Liver (tissue), 9 donors: ENCODE measurements around the gene MAOB. TPM values are rescaled to one million over a fixed set of nuclear protein-coding genes. Genes with fewer than 3 reads are reported as not detected.

Experiments
- DNase-seq: peaks from one replicate; pipeline ENCODE4 v3.0.0-alpha.2; 2017; ENCODE audit warnings: low spot score
- H3K27ac ChIP-seq, 2 donors: one replicate each; pipeline ENCODE4 v1.7.0; 2013; ENCODE audit warnings: inconsistent platforms in 2 of 2, low read length in 2 of 2, control low read depth in 1 of 2, low read depth in 1 of 2, mild to moderate bottlenecking in 1 of 2
- H3K27me3 ChIP-seq, 4 donors: one replicate each; pipeline versions ENCODE4 v1.6.1 to v1.7.0; 2013; ENCODE audit warnings: low read length in 3 of 4, inconsistent platforms in 1 of 4, mild to moderate bottlenecking in 1 of 4, moderate library complexity in 1 of 4; ENCODE audit not compliant: control insufficient read depth in 4 of 4, insufficient read depth in 4 of 4
- H3K36me3 ChIP-seq, 4 donors: one replicate each; pipeline versions ENCODE4 v1.6.1 to v1.7.0; 2013; ENCODE audit warnings: low read length in 3 of 4, mild to moderate bottlenecking in 3 of 4, low read depth in 1 of 4, moderate library complexity in 1 of 4; ENCODE audit not compliant: control insufficient read depth in 4 of 4, insufficient read depth in 3 of 4
- H3K4me1 ChIP-seq, 4 donors: one replicate each; pipeline versions ENCODE4 v1.6.1 to v1.7.0; 2013; ENCODE audit warnings: low read length in 3 of 4, mild to moderate bottlenecking in 3 of 4, moderate library complexity in 1 of 4; ENCODE audit not compliant: control insufficient read depth in 4 of 4, insufficient read depth in 4 of 4
- H3K4me3 ChIP-seq, 3 donors: one replicate each; pipeline versions ENCODE4 v1.6.1 to v1.7.0; 2013; ENCODE audit warnings: low read length in 3 of 3, control low read depth in 1 of 3, low read depth in 1 of 3, mild to moderate bottlenecking in 1 of 3
- H3K9ac ChIP-seq, 2 donors: one replicate each; pipeline ENCODE4 v1.7.0; 2013; ENCODE audit warnings: low read length in 2 of 2, mild to moderate bottlenecking in 2 of 2, moderate library complexity in 2 of 2, control low read depth in 1 of 2, low read depth in 1 of 2
- H3K9me3 ChIP-seq, 4 donors: one replicate each; pipeline versions ENCODE4 v1.6.1 to v1.7.0; 2013; ENCODE audit warnings: low read length in 3 of 4; ENCODE audit not compliant: control insufficient read depth in 4 of 4
- CTCF ChIP-seq: fragments of 150-350 bp; IDR thresholded peaks from 2 replicates; pipeline ENCODE4 v1.5.1; 2017; ENCODE audit warnings: improper control_type of control experiment, low read depth, low read length; ENCODE audit not compliant: missing input control
- FOXA1 ChIP-seq: IDR thresholded peaks from 2 replicates; pipeline ENCODE4 v1.6.1; 2016; ENCODE audit warnings: antibody characterized with exemption
- FOXA2 ChIP-seq: IDR thresholded peaks from 2 replicates; pipeline ENCODE4 v1.6.1; 2016; ENCODE audit warnings: antibody characterized with exemption
- GABPA ChIP-seq, 2 donors: IDR thresholded peaks in 1 of 2; conservative IDR thresholded peaks in 1 of 2; 2 replicates each; pipeline ENCODE4 v1.6.1; 2016; ENCODE audit warnings: antibody characterized with exemption in 2 of 2, mild to moderate bottlenecking in 1 of 2, moderate library complexity in 1 of 2
- HNF4A ChIP-seq, 2 donors: conservative IDR thresholded peaks; 2 replicates each; pipeline ENCODE4 v1.6.1; 2016; ENCODE audit warnings: antibody characterized with exemption in 2 of 2, mild to moderate bottlenecking in 2 of 2
- HNF4G ChIP-seq: IDR thresholded peaks from 2 replicates; pipeline ENCODE4 v1.6.1; 2016; ENCODE audit warnings: antibody characterized with exemption
- JUND ChIP-seq, 2 donors: IDR thresholded peaks; 2 replicates each; pipeline ENCODE4 v1.6.1; 2016; ENCODE audit warnings: antibody characterized with exemption in 2 of 2
- MAX ChIP-seq: IDR thresholded peaks from 2 replicates; pipeline ENCODE4 v1.6.1; 2016; ENCODE audit warnings: antibody characterized with exemption
- NR2F2 ChIP-seq: IDR thresholded peaks from 2 replicates; pipeline ENCODE4 v1.6.1; 2016; ENCODE audit warnings: antibody characterized with exemption
- RAD21 ChIP-seq, 2 donors: IDR thresholded peaks; 2 replicates each; pipeline ENCODE4 v1.6.1; 2016; ENCODE audit warnings: antibody characterized with exemption in 2 of 2, mild to moderate bottlenecking in 2 of 2
- RXRA ChIP-seq, 2 donors: IDR thresholded peaks; 2 replicates each; pipeline ENCODE4 v1.6.1; 2017 to 2018; ENCODE audit warnings: antibody characterized with exemption in 2 of 2, mild to moderate bottlenecking in 1 of 2
- SP1 ChIP-seq: IDR thresholded peaks from 2 replicates; pipeline ENCODE4 v1.6.1; 2018; ENCODE audit warnings: antibody characterized with exemption, mild to moderate bottlenecking
- YY1 ChIP-seq: IDR thresholded peaks from 2 replicates; pipeline ENCODE4 v1.6.1; 2016; ENCODE audit warnings: antibody characterized with exemption, mild to moderate bottlenecking
- ZBTB33 ChIP-seq: IDR thresholded peaks from 2 replicates; pipeline ENCODE4 v1.6.1; 2016; ENCODE audit warnings: antibody characterized with exemption
- WGBS: extraction: QIAGEN DNeasy Blood & Tissue Kit; methylation state at CpG from one replicate; pipeline ENCODE4 v1.1.7; 2013; 5-methylcytosine and 5-hydroxymethylcytosine counted together
- polyA plus RNA-seq, 2 donors: library from polyadenylated mRNA; stranded (reverse) in 1 of 2; unstranded in 1 of 2; fragments of 200-250 nt in 1 of 2; fragments of >200 nt in 1 of 2; fragmentation: Nextera tagmentation in 1 of 2; extraction: Ambion mirVana in 1 of 2; gene quantifications; one replicate each; pipeline versions ENCODE4 v1.2.1 to v1.2.3, GENCODE V29; 2013 to 2015
- total RNA-seq, 2 donors: library from RNA; depleted of rRNA; stranded (reverse); fragments of >200 nt; gene quantifications; one replicate each; pipeline ENCODE4 v1.2.3, GENCODE V29; 2014
- TF ChIP-seq, protein P1 (sequence below): IDR thresholded peaks from 2 replicates; pipeline ENCODE4 v1.6.1; 2016; ENCODE audit warnings: antibody characterized with exemption, mild to moderate bottlenecking
- donor health status: healthy.
- donor health status: healthy.
- donor health status: healthy.
- donor health status: healthy.
- donor health status: healthy.

MAOB gene
- total and polyA plus RNA-seq, 4 donors, result 34.0 to 96.3 (median 72.6) TPM

DNA sequence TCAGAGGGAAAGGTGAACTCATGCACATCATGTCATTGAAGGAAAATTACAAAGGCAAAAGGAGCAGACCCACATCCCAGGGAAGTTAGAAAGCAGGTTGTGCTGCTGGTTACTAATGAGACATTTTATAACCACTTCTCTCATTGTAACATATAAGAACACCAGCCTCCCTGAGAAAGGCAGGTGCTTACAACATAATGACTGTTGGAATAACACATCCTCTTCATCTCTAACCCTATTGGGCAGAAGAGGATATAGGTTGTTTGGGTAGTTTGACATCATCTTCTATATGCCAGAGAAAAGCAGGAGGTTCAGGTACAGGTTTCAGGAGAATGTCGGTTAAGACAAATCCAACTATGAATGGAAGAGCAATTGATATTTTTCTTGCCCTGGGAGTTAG lies 148.6 kb downstream of the MAOB start:
- no peak overlapping the region for H3K9ac ChIP-seq
- H3K36me3 ChIP-seq, result peaks cover 1 to 12% (median 11%) of the 10 kb centered on the region in 4 donors
- no peaks in the 10 kb centered on the region for H3K27me3 ChIP-seq
- TF ChIP-seq FOXA1 (no peak), NR2F2 (no peak), CTCF (no peak), SP1 (no peak), ZBTB33 (no peak), RAD21 (IDR thresholded peaks at IDR 0.05) (no peak), HNF4A (conservative IDR thresholded peaks at IDR 0.05) (no peak), HNF4G (no peak), YY1 (no peak)
- DNase-seq, result no peak
- WGBS, result 91% methylated on average over 1 of the region's 1 CpG
- peak overlapping the region in 1 of 2 donors; percentile 7 for H3K27ac ChIP-seq
- peaks cover 0 to 8% (median 0%) of the 10 kb centered on the region in 4 donors for H3K4me1 ChIP-seq
- no peaks in the 10 kb centered on the region for H3K9me3 ChIP-seq
- H3K4me3 ChIP-seq, result no peak overlapping the region

GRCh38 chrX:43731086-43731485 lies 151.2 kb downstream of the MAOB start:
- DNase-seq, result no peak
- Histone ChIP-seq H3K4me1 (peaks cover 0 to 8% (median 0%) of the 10 kb centered on the region in 4 donors), H3K36me3 (peaks cover 1 to 12% (median 9%) of the 10 kb centered on the region in 4 donors), H3K9me3 (no peaks in the 10 kb centered on the region), H3K27ac (no peak overlapping the region), H3K4me3 (no peak overlapping the region), H3K27me3 (no peaks in the 10 kb centered on the region), H3K9ac (no peak overlapping the region)
- TF ChIP-seq MAX (no peak), GABPA (IDR thresholded peaks at IDR 0.05 in 1 of 2, conservative IDR thresholded peaks at IDR 0.05 in 1 of 2) (no peak), ZBTB33 (no peak)
- WGBS, result 96% methylated on average over 7 of the region's 7 CpGs

- Histone ChIP-seq H3K9ac (no peak overlapping the region), H3K36me3 (peaks cover 1 to 12% (median 9%) of the 10 kb centered on the region in 4 donors), H3K4me3 (no peak overlapping the region), H3K9me3 (no peaks in the 10 kb centered on the region), H3K27ac (no peak overlapping the region), H3K27me3 (no peaks in the 10 kb centered on the region), H3K4me1 (peaks cover 0 to 4% (median 0%) of the 10 kb centered on the region in 4 donors)
- 95% methylated on average over 1 of the region's 1 CpG for WGBS
- DNase-seq, result no peak
- TF ChIP-seq SP1 (no peak), MAX (no peak), GABPA (IDR thresholded peaks at IDR 0.05 in 1 of 2, conservative IDR thresholded peaks at IDR 0.05 in 1 of 2) (no peak), ZBTB33 (no peak), FOXA1 (no peak), JUND (IDR thresholded peaks at IDR 0.05) (no peak), HNF4A (conservative IDR thresholded peaks at IDR 0.05) (no peak), RXRA (IDR thresholded peaks at IDR 0.05) (no peak), FOXA2 (no peak)
- TF ChIP-seq, protein P1, sequence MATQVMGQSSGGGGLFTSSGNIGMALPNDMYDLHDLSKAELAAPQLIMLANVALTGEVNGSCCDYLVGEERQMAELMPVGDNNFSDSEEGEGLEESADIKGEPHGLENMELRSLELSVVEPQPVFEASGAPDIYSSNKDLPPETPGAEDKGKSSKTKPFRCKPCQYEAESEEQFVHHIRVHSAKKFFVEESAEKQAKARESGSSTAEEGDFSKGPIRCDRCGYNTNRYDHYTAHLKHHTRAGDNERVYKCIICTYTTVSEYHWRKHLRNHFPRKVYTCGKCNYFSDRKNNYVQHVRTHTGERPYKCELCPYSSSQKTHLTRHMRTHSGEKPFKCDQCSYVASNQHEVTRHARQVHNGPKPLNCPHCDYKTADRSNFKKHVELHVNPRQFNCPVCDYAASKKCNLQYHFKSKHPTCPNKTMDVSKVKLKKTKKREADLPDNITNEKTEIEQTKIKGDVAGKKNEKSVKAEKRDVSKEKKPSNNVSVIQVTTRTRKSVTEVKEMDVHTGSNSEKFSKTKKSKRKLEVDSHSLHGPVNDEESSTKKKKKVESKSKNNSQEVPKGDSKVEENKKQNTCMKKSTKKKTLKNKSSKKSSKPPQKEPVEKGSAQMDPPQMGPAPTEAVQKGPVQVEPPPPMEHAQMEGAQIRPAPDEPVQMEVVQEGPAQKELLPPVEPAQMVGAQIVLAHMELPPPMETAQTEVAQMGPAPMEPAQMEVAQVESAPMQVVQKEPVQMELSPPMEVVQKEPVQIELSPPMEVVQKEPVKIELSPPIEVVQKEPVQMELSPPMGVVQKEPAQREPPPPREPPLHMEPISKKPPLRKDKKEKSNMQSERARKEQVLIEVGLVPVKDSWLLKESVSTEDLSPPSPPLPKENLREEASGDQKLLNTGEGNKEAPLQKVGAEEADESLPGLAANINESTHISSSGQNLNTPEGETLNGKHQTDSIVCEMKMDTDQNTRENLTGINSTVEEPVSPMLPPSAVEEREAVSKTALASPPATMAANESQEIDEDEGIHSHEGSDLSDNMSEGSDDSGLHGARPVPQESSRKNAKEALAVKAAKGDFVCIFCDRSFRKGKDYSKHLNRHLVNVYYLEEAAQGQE, result no peak
Observed at GRCh38 chrX:43728966-43729365, 153.3 kb downstream of the MAOB start.
